Naive B cell (primary cell): ENCODE data around the gene PHACTR3. TPM values are rescaled to one million over a fixed set of nuclear protein-coding genes. Genes with fewer than 3 reads are reported as not detected.
A peak's percentile ranks its signal among the peaks of the same experiment; 100 is the strongest.
"Not testable (repeated sequence)": the region's sequence is repeated elsewhere in the genome, so short reads cannot be mapped to it uniquely, and the experiment has no call there.

ENCODE experiments used
- ATAC-seq, 2 donors: fragments of 150-1000 bp; cut with Tn5 transposase; 2 replicates each; pipeline ENCODE4 v1.10.0; 2021; ENCODE audit warnings: low read depth in 2 of 2, mild to moderate bottlenecking in 2 of 2, moderate library complexity in 2 of 2
- DNase-seq: peaks from one replicate; pipeline ENCODE4 v3.0.0; 2022
- H3K27ac Mint-ChIP-seq, 6 donors: one replicate each; pipeline ENCODE4 v1.8.0; 2020 to 2022; ENCODE audit warnings: mild to moderate bottlenecking in 6 of 6, mixed read lengths in 6 of 6, moderate library complexity in 5 of 6, inconsistent platforms in 2 of 6
- H3K27me3 Mint-ChIP-seq, 3 donors: one replicate each; pipeline ENCODE4 v1.8.0; 2021 to 2022; ENCODE audit warnings: mixed read lengths in 3 of 3, mild to moderate bottlenecking in 1 of 3
- H3K36me3 Mint-ChIP-seq, 2 donors: one replicate each; pipeline ENCODE4 v1.8.0; 2020 to 2022; ENCODE audit warnings: mixed read lengths in 2 of 2, inconsistent platforms in 1 of 2, mild to moderate bottlenecking in 1 of 2
- H3K4me1 Mint-ChIP-seq, 3 donors: one replicate each; pipeline ENCODE4 v1.8.0; 2020 to 2022; ENCODE audit warnings: mixed read lengths in 3 of 3, inconsistent platforms in 1 of 3, mild to moderate bottlenecking in 1 of 3, moderate library complexity in 1 of 3
- H3K4me3 Mint-ChIP-seq, 8 donors: one replicate each; pipeline ENCODE4 v1.8.0; 2020 to 2022; ENCODE audit warnings: mild to moderate bottlenecking in 8 of 8, mixed read lengths in 8 of 8, moderate library complexity in 8 of 8, inconsistent platforms in 2 of 8
- H3K9me3 Mint-ChIP-seq, 7 donors: one replicate each; pipeline ENCODE4 v1.8.0; 2020 to 2022; ENCODE audit warnings: mixed read lengths in 7 of 7, mild to moderate bottlenecking in 5 of 7, inconsistent platforms in 2 of 7, moderate library complexity in 1 of 7
- polyA plus RNA-seq, 6 donors: library from polyadenylated mRNA; unstranded; fragments of 300-500 nt; fragmentation: Illumina TruSeq; gene quantifications; one replicate each; pipeline ENCODE4 v1.2.3, GENCODE V29; 2021; ENCODE audit warnings: low read depth in 6 of 6

PHACTR3 gene
- polyA plus RNA-seq, 6 donors from 2014 or later, result not detected

GRCh38 chr20:59604741-59605600, 631 bp downstream of the PHACTR3 start:
- Mint-ChIP-seq H3K36me3 (no peaks in the 10 kb centered on the region), H3K27ac (no peak overlapping the region), H3K9me3 (peaks cover 0 to 2% (median 0%) of the 10 kb centered on the region in 7 donors), H3K4me1 (no peaks in the 10 kb centered on the region), H3K4me3 (no peak overlapping the region), H3K27me3 (peaks cover 39 to 75% (median 74%) of the 10 kb centered on the region in 3 donors)
- ATAC-seq, result no peak
- no peak for DNase-seq

DNA sequence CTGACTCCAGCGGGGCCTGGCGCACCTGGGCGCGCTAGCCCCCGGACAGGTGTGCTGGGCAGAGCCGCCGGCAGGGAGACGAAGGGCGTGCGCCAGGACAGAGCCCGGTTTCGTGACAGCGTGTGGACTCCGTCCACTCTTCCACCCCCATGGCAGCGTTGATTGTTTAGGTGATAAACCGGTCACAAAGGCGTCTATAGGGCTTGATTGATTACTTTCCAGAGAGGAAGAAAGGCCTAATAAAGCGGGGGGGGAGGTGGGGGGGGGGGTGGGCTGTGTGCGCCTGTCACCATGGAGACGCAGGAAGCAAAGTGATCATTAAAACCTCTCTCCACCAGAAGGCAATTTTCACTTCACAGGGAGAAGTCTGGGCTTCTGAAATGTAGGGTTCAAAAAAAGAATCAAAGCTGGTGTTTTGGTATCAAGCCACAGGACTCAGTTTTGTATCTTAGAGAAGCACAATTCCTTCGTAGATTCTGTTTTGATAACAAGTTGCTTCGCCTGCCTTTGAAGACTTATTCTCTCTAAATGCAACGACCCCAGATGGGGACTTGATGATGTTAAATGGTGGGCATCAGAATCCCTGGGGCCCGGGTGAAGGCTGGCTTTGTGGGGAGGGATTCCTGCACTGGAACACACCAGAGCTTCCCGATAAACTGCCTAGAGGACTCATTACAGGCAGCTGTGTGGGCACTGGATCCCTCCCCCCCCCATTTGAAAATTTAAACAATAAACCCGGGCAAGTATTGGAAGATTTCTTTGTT, 1.4 kb downstream of the PHACTR3 start:
- peaks cover 34 to 71% (median 70%) of the 10 kb centered on the region in 3 donors for H3K27me3 Mint-ChIP-seq
- H3K4me3 Mint-ChIP-seq, result no peak overlapping the region
- ATAC-seq (no peak), DNase-seq (no peak)
- H3K4me1 Mint-ChIP-seq, result no peaks in the 10 kb centered on the region
- no peak overlapping the region for H3K27ac Mint-ChIP-seq
- H3K36me3 Mint-ChIP-seq, result no peaks in the 10 kb centered on the region
- H3K9me3 Mint-ChIP-seq, result peaks cover 0 to 2% (median 0%) of the 10 kb centered on the region in 7 donors

DNA sequence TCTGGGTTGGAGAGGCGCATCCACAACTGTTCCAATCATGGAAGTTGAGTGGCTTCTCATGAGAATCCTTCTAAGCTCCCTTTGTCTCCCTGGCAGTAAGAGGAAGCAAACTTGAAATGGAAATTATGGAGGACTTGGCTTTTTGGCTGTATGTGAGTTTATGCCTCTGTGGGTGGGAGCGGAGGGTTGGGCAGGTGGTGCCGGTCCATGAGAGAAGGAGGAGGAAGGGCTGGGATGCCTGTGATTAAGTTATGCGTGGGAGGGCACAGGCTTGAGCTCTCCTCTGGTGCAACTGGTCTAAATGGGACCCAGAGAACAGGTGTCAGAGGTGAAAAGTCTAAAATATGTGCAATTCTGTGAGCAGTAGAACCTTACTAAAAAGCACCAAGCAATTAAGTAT, 2.2 kb downstream of the PHACTR3 start:
- no peak overlapping the region for H3K4me3 Mint-ChIP-seq
- DNase-seq (no peak), ATAC-seq (no peak)
- H3K4me1 Mint-ChIP-seq, result no peaks in the 10 kb centered on the region
- H3K36me3 Mint-ChIP-seq, result no peaks in the 10 kb centered on the region
- no peak overlapping the region for H3K27ac Mint-ChIP-seq
- peaks cover 34 to 72% (median 71%) of the 10 kb centered on the region in 3 donors for H3K27me3 Mint-ChIP-seq
- H3K9me3 Mint-ChIP-seq, result peaks cover 0 to 2% (median 0%) of the 10 kb centered on the region in 7 donors

- no peak for DNase-seq
- H3K36me3 Mint-ChIP-seq, result no peaks in the 10 kb centered on the region
- no peak overlapping the region for H3K4me3 Mint-ChIP-seq
- no peak overlapping the region for H3K27ac Mint-ChIP-seq
- peaks cover 28 to 57% (median 55%) of the 10 kb centered on the region in 3 donors for H3K27me3 Mint-ChIP-seq
- ATAC-seq, result no peak
- H3K9me3 Mint-ChIP-seq, result peaks cover 0 to 2% (median 0%) of the 10 kb centered on the region in 7 donors
- no peaks in the 10 kb centered on the region for H3K4me1 Mint-ChIP-seq
These were observed 4.1 kb downstream of the PHACTR3 start for GRCh38 chr20:59608396-59608795.

DNA sequence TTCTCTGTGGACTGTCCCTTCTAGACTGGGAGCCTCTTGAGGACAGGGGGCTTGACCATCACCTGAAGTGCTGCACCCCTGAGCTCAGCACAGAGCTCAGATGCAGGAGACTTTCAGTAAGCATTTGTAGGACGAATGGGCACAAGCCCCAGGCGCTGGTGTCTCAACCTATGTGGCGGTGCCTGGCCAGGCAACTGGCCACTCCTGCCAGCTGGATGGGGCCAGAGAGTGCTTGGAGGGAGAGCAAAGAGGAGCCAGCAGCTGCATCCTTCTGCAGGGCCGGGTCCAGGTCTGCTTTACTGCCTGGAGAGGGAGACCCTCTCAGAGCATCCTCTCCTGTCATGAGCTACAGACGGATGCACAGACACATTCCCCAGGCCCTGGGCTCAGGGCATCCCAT, 4.5 kb downstream of the PHACTR3 start:
- H3K27ac Mint-ChIP-seq, result no peak overlapping the region

GRCh38 chr20:59611286-59611685, 6.9 kb downstream of the PHACTR3 start:
- peaks cover 0 to 5% (median 0%) of the 10 kb centered on the region in 7 donors for H3K9me3 Mint-ChIP-seq
- peaks cover 24 to 53% (median 45%) of the 10 kb centered on the region in 3 donors for H3K27me3 Mint-ChIP-seq
- H3K36me3 Mint-ChIP-seq, result no peaks in the 10 kb centered on the region
- H3K4me3 Mint-ChIP-seq, result peak overlapping the region in 1 of 8 donors; percentile 21
- H3K4me1 Mint-ChIP-seq, result no peaks in the 10 kb centered on the region
- ATAC-seq (no peak), DNase-seq (no peak)
- no peak overlapping the region for H3K27ac Mint-ChIP-seq

More for the DNA sequence above, 4.5 kb downstream of the PHACTR3 start:
- ATAC-seq (no peak), DNase-seq (no peak)
- Mint-ChIP-seq H3K27me3 (peaks cover 28 to 53% (median 51%) of the 10 kb centered on the region in 3 donors), H3K36me3 (no peaks in the 10 kb centered on the region), H3K4me3 (no peak overlapping the region), H3K9me3 (peaks cover 0 to 2% (median 0%) of the 10 kb centered on the region in 7 donors), H3K4me1 (no peaks in the 10 kb centered on the region)

DNA sequence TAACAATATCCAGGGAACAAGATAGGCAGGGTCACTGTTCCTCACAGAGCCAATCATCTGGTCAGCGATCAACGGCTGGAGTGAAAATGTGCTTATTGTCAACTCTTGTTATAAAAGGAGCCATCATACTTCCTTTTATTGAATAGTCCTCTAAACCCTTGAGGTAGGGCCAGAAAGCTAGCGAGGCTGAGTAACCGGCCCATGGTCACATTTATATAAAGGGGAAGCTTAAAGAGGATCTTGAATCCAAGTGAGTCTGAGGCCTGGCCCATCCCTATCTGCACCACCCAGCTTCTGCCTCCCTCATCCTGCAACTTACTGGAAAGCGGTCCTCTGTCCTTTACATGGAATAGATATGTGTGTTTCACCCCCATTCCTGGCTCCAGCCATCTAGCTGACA, 9.5 kb downstream of the PHACTR3 start:
- Mint-ChIP-seq H3K27ac (no peak overlapping the region), H3K4me3 (no peak overlapping the region), H3K9me3 (peaks cover 0 to 5% (median 0%) of the 10 kb centered on the region in 7 donors), H3K27me3 (peaks cover 5 to 47% (median 32%) of the 10 kb centered on the region in 3 donors), H3K4me1 (no peaks in the 10 kb centered on the region), H3K36me3 (no peaks in the 10 kb centered on the region)
- DNase-seq (no peak), ATAC-seq (no peak)

- DNase-seq (no peak), ATAC-seq (no peak)
- H3K9me3 Mint-ChIP-seq, result peaks cover 0 to 5% (median 0%) of the 10 kb centered on the region in 7 donors
- H3K27me3 Mint-ChIP-seq, result peaks cover 5 to 45% (median 24%) of the 10 kb centered on the region in 3 donors
- H3K4me1 Mint-ChIP-seq, result no peaks in the 10 kb centered on the region
- H3K36me3 Mint-ChIP-seq, result no peaks in the 10 kb centered on the region
- H3K4me3 Mint-ChIP-seq, result no peak overlapping the region
- no peak overlapping the region for H3K27ac Mint-ChIP-seq
These were observed 10.4 kb downstream of the PHACTR3 start for GRCh38 chr20:59614714-59615113.

DNA sequence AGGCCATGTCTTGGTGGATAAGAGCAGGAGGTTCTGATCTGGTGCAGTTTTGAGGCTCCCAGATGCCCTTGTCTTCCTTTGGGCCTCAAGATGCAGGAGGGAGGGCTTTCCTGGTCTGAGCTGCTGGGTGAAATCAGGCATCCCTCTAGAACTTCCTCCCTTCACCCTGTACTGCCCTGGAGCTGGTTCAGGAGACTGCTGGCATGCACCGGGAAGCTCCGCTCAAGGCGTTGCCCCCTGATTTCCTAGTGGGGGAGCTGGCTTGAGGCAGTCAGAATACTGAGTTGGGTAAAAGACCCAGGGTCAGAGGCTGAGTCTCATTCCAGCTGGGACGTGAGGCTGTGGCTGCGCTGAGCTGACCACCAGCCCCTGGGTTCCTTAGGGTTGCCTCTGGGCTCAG, 12.0 kb downstream of the PHACTR3 start:
- ATAC-seq (no peak), DNase-seq (no peak)
- peaks cover 0 to 5% (median 0%) of the 10 kb centered on the region in 7 donors for H3K9me3 Mint-ChIP-seq
- H3K4me1 Mint-ChIP-seq, result no peaks in the 10 kb centered on the region
- H3K4me3 Mint-ChIP-seq, result no peak overlapping the region
- no peak overlapping the region for H3K27ac Mint-ChIP-seq
- H3K36me3 Mint-ChIP-seq, result no peaks in the 10 kb centered on the region
- H3K27me3 Mint-ChIP-seq, result peaks cover 4 to 44% (median 21%) of the 10 kb centered on the region in 3 donors

DNA sequence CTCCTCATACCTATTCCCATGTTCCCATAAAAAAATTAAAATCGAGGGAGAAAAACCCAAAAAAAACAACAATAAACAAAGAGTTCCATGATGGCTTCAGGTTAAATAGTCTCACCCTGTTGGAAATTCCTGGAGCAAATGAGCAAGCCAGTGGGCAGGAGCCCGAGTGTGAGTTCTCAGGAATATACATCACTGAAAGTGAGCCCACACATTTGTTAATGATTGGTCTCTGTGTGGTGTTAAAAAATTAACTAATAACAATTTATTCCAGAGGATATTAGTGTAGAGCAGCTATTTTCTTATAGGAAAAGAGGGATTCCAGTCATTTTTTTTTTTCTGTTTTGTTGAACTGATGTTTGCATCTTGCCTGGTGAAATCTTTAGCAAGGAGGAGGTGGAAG, 12.9 kb downstream of the PHACTR3 start:
- H3K27ac Mint-ChIP-seq, result no peak overlapping the region
- no peaks in the 10 kb centered on the region for H3K4me1 Mint-ChIP-seq
- no peaks in the 10 kb centered on the region for H3K36me3 Mint-ChIP-seq
- DNase-seq (no peak), ATAC-seq (no peak)
- no peak overlapping the region for H3K4me3 Mint-ChIP-seq
- peaks cover 0 to 5% (median 0%) of the 10 kb centered on the region in 7 donors for H3K9me3 Mint-ChIP-seq
- peaks cover 4 to 37% (median 21%) of the 10 kb centered on the region in 3 donors for H3K27me3 Mint-ChIP-seq

GRCh38 chr20:59618131-59618530, 13.8 kb downstream of the PHACTR3 start:
- Mint-ChIP-seq H3K27me3 (peaks cover 5 to 37% (median 21%) of the 10 kb centered on the region in 3 donors), H3K36me3 (no peaks in the 10 kb centered on the region), H3K4me3 (no peak overlapping the region), H3K27ac (no peak overlapping the region), H3K9me3 (peaks cover 0 to 5% (median 0%) of the 10 kb centered on the region in 7 donors), H3K4me1 (no peaks in the 10 kb centered on the region)
- ATAC-seq (no peak), DNase-seq (no peak)

DNA sequence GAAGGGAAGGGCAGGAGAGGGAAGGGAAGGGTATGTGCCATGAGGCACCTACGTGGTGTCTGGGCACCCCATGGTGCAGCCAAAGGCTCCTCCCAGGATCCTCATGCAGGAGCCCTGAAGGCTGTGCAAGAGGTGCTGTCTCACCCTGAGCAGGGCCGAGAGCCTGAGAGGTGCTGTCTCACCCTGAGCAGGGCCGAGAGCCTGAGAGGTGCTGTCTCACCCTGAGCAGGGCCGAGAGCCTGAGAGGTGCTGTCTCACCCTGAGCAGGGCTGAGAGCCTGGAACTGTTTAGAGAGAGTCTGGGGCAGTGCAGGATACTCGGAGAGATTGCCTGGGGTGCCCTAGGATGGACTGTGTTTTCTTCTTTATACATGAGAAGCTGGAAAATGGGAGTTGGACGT, 14.2 kb downstream of the PHACTR3 start:
- not testable (repeated sequence) for DNase-seq, H3K27ac Mint-ChIP-seq, ATAC-seq, H3K9me3 Mint-ChIP-seq, H3K4me1 Mint-ChIP-seq, H3K36me3 Mint-ChIP-seq, H3K4me3 Mint-ChIP-seq
- H3K27me3 Mint-ChIP-seq, result peaks cover 9 to 41% (median 26%) of the 10 kb centered on the region in 3 donors

DNA sequence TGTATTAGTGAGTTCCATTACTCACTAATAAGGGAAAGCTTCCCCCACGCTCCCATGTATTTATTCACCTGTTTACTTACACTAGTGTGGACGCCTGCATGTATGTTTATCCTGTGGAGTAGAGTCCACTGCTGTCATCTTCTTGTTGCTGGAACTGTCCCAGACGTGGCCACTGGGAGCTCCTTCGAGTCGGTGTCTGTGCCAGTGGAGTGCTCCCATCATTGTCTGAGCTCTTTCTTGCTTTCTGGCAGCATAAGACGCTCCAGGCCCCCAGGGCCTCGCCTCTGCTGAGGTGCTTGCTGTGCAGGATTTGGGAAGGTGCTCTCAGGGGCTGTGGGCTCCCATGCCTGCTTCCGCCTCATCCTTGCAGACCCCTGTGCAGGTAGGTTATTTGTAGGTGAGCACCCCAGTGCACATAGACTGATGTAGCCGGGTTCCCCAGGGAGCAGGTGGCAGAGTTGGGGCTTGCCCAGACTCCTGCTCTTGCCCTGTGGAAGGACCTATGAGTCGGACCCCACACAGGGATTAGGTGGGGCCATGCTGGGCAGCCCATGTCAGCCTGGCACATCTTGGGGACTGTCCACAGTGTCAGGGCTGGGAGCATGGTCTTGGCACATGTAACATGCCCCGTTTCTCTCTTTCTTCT, 16.6 kb downstream of the PHACTR3 start:
- peaks cover 0 to under 1% (median 0%) of the 10 kb centered on the region in 7 donors for H3K9me3 Mint-ChIP-seq
- no peak for ATAC-seq
- H3K4me1 Mint-ChIP-seq, result no peaks in the 10 kb centered on the region

More for the DNA sequence above, 16.6 kb downstream of the PHACTR3 start:
- Mint-ChIP-seq H3K4me3 (no peak overlapping the region), H3K27me3 (peaks cover 10 to 45% (median 29%) of the 10 kb centered on the region in 3 donors), H3K27ac (no peak overlapping the region), H3K36me3 (no peaks in the 10 kb centered on the region)
- DNase-seq, result no peak
